GM12801 (cell line): Measurements from ENCODE around the gene MCF2L.

Experiments used
- CTCF ChIP-seq: IDR thresholded peaks from one replicate; pipeline ENCODE4 v1.5.1; 2011; ENCODE audit warnings: control low read depth; ENCODE audit not compliant: insufficient read length; ENCODE audit errors: extremely low read depth

The MCF2L gene

GRCh38 chr13:113058988-113059850 lies 90.2 kb downstream of the MCF2L start:
- no peak for TF ChIP-seq CTCF

- no peak for TF ChIP-seq CTCF
Measured at GRCh38 chr13:113059891-113060290, 90.9 kb downstream of the MCF2L start.

GRCh38 chr13:113060557-113061270 lies 91.7 kb downstream of the MCF2L start:
- no peak for TF ChIP-seq CTCF

GRCh38 chr13:113061271-113061625 lies 92.2 kb downstream of the MCF2L start:
- no peak for TF ChIP-seq CTCF

- no peak for TF ChIP-seq CTCF
Measured at GRCh38 chr13:113061796-113062425, 92.9 kb downstream of the MCF2L start.

GRCh38 chr13:113062691-113063090 lies 93.7 kb downstream of the MCF2L start:
- no peak for TF ChIP-seq CTCF

- TF ChIP-seq CTCF, result no peak
Measured at GRCh38 chr13:113063091-113063491, 94.1 kb downstream of the MCF2L start.
